Activated B cell treated with CpG ODN at 0.5 μM for 24 hours (primary cell): ENCODE measurements around the gene CST5. TPM values are rescaled to one million over a fixed set of nuclear protein-coding genes. Genes with fewer than 3 reads are reported as not detected.
"Not testable (repeated sequence)": the region's sequence is repeated elsewhere in the genome, so short reads cannot be mapped to it uniquely, and the experiment has no call there.

ENCODE experiments used
- ATAC-seq: fragments of 200-7000 bp; cut with Tn5 transposase; one replicate; pipeline ENCODE4 v1.10.0; 2021; ENCODE audit warnings: low read depth, mild to moderate bottlenecking, moderate library complexity
- CTCF ChIA-PET: fragments of 350-600 bp; sonication (Branson Sonifier 250); formaldehyde crosslinking; loops from one replicate; lab custom pipeline; 2021; ENCODE audit warnings: antibody characterized with exemption; lab: Charles Lee
- POLR2A ChIA-PET: fragments of 350-600 bp; sonication (Branson Sonifier 250); formaldehyde crosslinking; loops from one replicate; lab custom pipeline; 2021; ENCODE audit warnings: antibody characterized with exemption; lab: Charles Lee
- DNase-seq: peaks from one replicate; pipeline ENCODE4 v3.0.0; 2022
- H3K27ac Mint-ChIP-seq: one replicate; pipeline ENCODE4 v1.8.0; 2020; ENCODE audit warnings: mixed read lengths
- H3K27me3 Mint-ChIP-seq: one replicate; pipeline ENCODE4 v1.8.0; 2021; ENCODE audit warnings: mixed read lengths
- H3K36me3 Mint-ChIP-seq: one replicate; pipeline ENCODE4 v1.8.0; 2021; ENCODE audit warnings: low read depth, mixed read lengths
- H3K4me1 Mint-ChIP-seq: one replicate; pipeline ENCODE4 v1.8.0; 2021; ENCODE audit warnings: mixed read lengths
- H3K4me3 Mint-ChIP-seq: one replicate; pipeline ENCODE4 v1.8.0; 2020; ENCODE audit warnings: mild to moderate bottlenecking, mixed read lengths
- H3K9me3 Mint-ChIP-seq: one replicate; pipeline ENCODE4 v1.8.0; 2020; ENCODE audit warnings: mixed read lengths
- intact Hi-C: fragments of 100-400 bp; cut with micrococcal nuclease; formaldehyde crosslinking; loops from one replicate; pipeline ENCODE4 v1.15.1; 2024
- total RNA-seq: library from RNA; stranded (reverse); gene quantifications from 2 replicates; pipeline ENCODE4 v1.2.3, GENCODE V29; 2022
- TF ChIP-seq, protein P1 (sequence below): fragments of 200-600 bp; IDR thresholded peaks from one replicate; pipeline ENCODE4 v1.8.0; 2022; ENCODE audit warnings: antibody characterized with exemption, mild to moderate bottlenecking

The CST5 gene
- total RNA-seq, 1 donor from 2014 or later: not detected

DNA sequence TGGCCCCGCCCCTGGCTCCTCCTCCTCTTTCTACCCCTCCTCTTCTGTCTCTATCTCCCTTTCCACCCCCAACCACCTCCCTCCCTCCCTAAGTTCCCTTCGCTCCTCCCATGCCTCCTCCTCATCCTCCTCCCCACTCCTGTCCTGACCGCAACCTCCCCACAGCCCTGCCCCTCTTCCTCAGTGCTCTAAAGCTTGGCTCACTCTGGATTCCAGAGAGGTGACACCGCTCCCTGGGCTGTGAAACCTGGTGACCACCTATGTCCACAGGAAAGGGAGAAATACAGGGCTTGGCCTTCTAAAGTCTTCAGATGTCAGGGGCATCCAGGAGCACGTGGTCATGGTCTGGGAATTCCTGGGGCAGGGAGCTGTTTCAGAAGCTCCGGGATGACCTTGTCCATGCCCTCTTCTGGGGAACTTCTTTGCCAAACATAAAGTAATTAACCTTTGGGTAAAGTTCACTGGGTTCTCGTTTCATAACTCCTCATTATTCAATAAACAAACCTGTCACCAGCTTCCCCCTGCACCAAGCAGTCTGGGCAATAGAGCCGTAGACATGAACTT, 345 bp upstream of the CST5 start:
- ATAC-seq: no peak
- POLR2A ChIA-PET: no interaction called here
- DNase-seq: no peak
- CTCF ChIA-PET: no interaction called here
- TF ChIP-seq, protein P1, sequence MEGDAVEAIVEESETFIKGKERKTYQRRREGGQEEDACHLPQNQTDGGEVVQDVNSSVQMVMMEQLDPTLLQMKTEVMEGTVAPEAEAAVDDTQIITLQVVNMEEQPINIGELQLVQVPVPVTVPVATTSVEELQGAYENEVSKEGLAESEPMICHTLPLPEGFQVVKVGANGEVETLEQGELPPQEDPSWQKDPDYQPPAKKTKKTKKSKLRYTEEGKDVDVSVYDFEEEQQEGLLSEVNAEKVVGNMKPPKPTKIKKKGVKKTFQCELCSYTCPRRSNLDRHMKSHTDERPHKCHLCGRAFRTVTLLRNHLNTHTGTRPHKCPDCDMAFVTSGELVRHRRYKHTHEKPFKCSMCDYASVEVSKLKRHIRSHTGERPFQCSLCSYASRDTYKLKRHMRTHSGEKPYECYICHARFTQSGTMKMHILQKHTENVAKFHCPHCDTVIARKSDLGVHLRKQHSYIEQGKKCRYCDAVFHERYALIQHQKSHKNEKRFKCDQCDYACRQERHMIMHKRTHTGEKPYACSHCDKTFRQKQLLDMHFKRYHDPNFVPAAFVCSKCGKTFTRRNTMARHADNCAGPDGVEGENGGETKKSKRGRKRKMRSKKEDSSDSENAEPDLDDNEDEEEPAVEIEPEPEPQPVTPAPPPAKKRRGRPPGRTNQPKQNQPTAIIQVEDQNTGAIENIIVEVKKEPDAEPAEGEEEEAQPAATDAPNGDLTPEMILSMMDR: no peak
- Mint-ChIP-seq H3K27me3 (no peaks in the 10 kb centered on the region), H3K4me3 (no peak overlapping the region), H3K36me3 (no peaks in the 10 kb centered on the region), H3K27ac (no peak overlapping the region), H3K4me1 (no peaks in the 10 kb centered on the region), H3K9me3 (no peaks in the 10 kb centered on the region)
- intact Hi-C loops: no loop called here

DNA sequence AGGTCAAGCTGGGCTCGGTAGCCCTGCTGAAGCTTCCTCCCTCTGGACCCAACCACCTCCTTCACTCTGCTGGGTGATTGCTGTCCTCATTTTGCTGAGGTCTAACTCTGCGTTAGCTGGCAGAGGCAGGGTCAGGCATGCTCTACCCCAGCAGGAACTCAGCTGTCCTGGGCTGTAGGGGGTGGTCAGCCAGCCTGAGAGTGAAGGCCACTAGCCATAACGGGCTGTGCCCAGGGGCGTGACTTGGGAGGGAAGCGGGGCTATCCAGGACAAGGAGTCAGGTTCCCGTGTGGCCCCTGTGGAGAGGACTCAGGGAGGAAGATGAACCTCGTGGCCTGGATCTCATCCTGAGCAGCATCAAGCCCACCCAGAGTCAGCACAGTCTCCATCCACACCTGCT, 761 bp downstream of the CST5 start:
- TF ChIP-seq, protein P1: no peak
- peaks cover 2% of the 10 kb centered on the region for H3K4me1 Mint-ChIP-seq
- DNase-seq (no peak), ATAC-seq (no peak)
- no peaks in the 10 kb centered on the region for H3K27me3 Mint-ChIP-seq
- POLR2A ChIA-PET: no interaction called here
- CTCF ChIA-PET: no interaction called here
- intact Hi-C loops: no loop called here
- no peaks in the 10 kb centered on the region for H3K9me3 Mint-ChIP-seq
- no peak overlapping the region for H3K27ac Mint-ChIP-seq
- no peaks in the 10 kb centered on the region for H3K36me3 Mint-ChIP-seq
- H3K4me3 Mint-ChIP-seq: no peak overlapping the region

DNA sequence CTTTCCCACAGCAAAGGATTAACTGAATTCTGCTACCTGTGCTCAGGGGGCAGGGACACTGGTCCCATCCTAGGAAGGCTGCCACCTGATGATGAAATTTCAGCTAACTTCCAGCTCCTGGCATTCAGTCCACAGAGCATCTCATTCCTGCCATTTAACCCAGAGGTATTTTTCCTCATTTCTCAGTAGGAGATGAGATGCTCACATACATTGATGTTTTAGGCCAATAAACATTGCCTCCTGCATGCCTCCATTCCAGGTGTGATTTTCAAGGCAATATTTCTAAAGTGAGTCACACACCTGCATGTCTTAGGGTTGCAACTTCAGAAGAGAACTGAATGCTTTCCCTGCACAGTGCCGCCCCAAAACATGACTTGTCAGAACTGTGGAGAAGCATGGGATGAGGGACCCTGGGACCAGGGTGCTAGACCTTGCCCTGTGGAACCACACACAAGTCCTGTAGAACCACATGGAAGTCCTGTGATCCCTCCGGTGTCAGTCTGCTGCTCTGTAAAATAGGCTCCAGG, 1.5 kb downstream of the CST5 start:
- DNase-seq, H3K4me1 Mint-ChIP-seq, H3K9me3 Mint-ChIP-seq, CTCF ChIA-PET, H3K27ac Mint-ChIP-seq, intact Hi-C loops, H3K36me3 Mint-ChIP-seq, H3K4me3 Mint-ChIP-seq, H3K27me3 Mint-ChIP-seq, POLR2A ChIA-PET, ATAC-seq: not testable (repeated sequence)

DNA sequence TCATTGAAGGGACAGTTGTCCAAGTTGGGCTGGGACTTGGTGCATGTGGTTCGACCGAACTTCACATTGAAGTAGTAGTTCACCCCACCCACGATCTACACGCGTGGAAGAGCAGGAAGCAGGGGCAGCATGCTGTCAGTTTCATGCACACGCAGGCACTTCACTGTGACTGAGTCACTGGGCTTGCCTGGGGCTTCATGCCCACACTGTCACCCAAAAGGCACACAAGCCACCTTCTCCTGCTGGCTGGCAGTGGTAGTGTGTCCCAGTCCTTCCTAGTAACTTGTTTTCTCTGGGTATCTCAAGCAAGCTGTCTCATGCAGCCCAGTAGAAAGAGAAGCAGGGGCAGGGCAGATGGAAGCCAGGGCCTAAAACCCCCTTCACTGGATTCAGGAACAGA, 2.0 kb downstream of the CST5 start:
- TF ChIP-seq, protein P1: no peak
- no peak overlapping the region for H3K4me3 Mint-ChIP-seq

DNA sequence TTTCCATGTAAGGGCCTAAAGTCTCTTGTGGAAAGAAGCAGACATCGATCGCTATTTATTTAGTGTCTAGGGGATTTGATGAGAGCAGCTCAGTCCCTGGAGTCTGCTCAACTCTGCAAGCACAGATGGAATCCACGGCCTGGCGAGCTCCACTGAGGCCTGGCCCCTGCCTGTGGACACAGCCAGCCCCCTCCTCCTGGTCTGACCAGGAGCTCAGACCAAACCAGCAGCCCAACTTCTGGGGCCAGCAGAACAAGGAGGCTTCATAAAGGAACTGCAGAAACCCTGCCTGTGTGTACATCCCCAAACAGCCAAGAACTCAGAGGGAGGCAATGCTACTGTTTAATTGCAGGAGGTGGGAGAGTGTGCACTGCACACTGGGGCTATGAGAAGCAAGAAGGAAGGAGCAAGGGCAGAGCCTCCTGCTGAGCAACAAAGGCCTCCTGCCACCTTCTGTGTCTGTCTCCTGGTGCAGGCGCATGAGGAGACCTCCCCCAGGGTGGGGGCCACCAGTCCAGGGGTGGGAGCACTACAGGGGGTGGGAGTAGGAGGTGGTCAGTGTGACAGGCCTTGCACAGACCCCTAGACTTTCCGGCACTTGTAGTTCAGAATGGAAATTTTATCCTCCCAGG, 3.8 kb downstream of the CST5 start:
- ChIA-PET CTCF (no interaction called here), POLR2A (no interaction called here)
- Mint-ChIP-seq H3K4me3 (no peak overlapping the region), H3K4me1 (peaks cover 2% of the 10 kb centered on the region), H3K27me3 (no peaks in the 10 kb centered on the region), H3K9me3 (no peaks in the 10 kb centered on the region), H3K36me3 (no peaks in the 10 kb centered on the region), H3K27ac (no peak overlapping the region)
- DNase-seq: no peak
- intact Hi-C loops: no loop called here
- TF ChIP-seq, protein P1: no peak
- no peak for ATAC-seq

More for the DNA sequence above, 2.0 kb downstream of the CST5 start:
- ATAC-seq: no peak
- ChIA-PET POLR2A (no interaction called here), CTCF (no interaction called here)
- peaks cover 2% of the 10 kb centered on the region for H3K4me1 Mint-ChIP-seq
- no peak for DNase-seq
- H3K9me3 Mint-ChIP-seq: no peaks in the 10 kb centered on the region
- no peaks in the 10 kb centered on the region for H3K36me3 Mint-ChIP-seq
- H3K27ac Mint-ChIP-seq: no peak overlapping the region
- H3K27me3 Mint-ChIP-seq: no peaks in the 10 kb centered on the region
- intact Hi-C loops: no loop called here
